ENCODE measurements around the gene MYH10. TPM values are rescaled to one million over a fixed set of nuclear protein-coding genes. Genes with fewer than 3 reads are reported as not detected.

The MYH10 gene
- total RNA-seq, 1 donor from 2014 or later = 83.3 TPM

DNA sequence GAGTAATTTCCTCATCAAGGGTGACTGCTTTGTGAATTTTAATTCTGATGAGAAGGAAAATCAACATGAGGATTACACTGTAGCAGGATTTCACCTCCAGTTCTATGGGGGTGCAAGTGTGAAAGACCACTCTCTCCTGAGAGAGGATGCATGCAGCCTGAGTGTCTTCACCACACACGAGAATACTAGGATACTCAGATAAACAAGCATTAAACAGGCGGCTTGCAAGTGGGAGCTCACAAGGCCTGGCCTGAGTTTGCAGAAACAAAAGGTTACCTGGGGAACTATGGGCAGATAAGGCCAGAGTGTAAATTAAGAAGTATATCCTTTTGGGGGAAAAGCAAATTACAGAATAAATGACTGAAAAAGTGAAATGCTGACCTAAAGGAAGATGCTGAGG, 46.6 kb downstream of the MYH10 start:
- TF ChIP-seq, protein P1, sequence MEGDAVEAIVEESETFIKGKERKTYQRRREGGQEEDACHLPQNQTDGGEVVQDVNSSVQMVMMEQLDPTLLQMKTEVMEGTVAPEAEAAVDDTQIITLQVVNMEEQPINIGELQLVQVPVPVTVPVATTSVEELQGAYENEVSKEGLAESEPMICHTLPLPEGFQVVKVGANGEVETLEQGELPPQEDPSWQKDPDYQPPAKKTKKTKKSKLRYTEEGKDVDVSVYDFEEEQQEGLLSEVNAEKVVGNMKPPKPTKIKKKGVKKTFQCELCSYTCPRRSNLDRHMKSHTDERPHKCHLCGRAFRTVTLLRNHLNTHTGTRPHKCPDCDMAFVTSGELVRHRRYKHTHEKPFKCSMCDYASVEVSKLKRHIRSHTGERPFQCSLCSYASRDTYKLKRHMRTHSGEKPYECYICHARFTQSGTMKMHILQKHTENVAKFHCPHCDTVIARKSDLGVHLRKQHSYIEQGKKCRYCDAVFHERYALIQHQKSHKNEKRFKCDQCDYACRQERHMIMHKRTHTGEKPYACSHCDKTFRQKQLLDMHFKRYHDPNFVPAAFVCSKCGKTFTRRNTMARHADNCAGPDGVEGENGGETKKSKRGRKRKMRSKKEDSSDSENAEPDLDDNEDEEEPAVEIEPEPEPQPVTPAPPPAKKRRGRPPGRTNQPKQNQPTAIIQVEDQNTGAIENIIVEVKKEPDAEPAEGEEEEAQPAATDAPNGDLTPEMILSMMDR (IDR thresholded peaks at IDR 0.05) = no peak
- intact Hi-C loops (cut with DNase I) = no loop called here

DNA sequence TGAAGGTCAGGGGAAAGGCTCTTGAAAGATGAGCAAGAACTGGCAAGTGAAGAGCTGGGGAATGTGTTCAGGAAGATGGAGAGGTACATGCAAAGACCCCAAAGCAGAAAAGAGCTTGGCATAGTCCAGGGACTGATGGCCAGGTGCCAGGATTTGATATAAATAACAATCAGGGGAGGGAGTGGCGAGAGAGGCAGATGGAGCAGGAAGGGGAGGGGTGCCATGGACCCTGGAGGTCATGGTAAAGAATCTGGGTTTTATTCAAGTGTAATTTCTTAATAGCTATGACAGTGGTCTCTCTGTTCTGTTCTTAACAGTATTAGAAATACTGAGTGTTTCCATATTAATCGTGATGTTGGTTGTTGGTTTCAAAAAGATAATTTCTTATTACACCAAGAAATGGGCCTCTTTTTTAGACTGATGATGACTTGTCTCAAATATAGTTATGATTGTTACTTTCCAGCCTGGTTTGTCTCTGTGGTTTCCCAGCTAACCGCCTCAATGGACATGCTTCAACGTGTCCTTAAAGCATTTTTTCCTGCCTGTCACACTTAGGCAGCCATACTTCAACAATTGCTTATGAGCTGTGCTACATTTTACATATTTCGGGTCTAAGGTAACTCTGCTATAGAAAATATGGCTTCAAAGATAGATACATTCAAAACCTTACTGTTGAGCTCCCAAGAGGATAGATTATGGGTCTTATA, 49.4 kb downstream of the MYH10 start:
- Histone ChIP-seq H3K4me3 (no peak overlapping the region), H3K27ac (no peak overlapping the region), H3K9me3 (no peaks in the 10 kb centered on the region), H3K36me3 (no peaks in the 10 kb centered on the region), H3K4me1 (no peaks in the 10 kb centered on the region), H3K27me3 (ENCODE audit: low read depth) (no peaks in the 10 kb centered on the region)
- ATAC-seq (no peak), DNase-seq (no peak)
- TF ChIP-seq, protein P1 (IDR thresholded peaks at IDR 0.05) = no peak
- intact Hi-C loops (cut with DNase I) = no loop called here

More for the DNA sequence above, 46.6 kb downstream of the MYH10 start:
- no peak for ATAC-seq
- Histone ChIP-seq H3K27ac (no peak overlapping the region), H3K36me3 (no peaks in the 10 kb centered on the region), H3K4me3 (no peak overlapping the region), H3K4me1 (no peaks in the 10 kb centered on the region), H3K9me3 (no peaks in the 10 kb centered on the region), H3K27me3 (ENCODE audit: low read depth) (no peaks in the 10 kb centered on the region)
- DNase-seq = no peak

DNA sequence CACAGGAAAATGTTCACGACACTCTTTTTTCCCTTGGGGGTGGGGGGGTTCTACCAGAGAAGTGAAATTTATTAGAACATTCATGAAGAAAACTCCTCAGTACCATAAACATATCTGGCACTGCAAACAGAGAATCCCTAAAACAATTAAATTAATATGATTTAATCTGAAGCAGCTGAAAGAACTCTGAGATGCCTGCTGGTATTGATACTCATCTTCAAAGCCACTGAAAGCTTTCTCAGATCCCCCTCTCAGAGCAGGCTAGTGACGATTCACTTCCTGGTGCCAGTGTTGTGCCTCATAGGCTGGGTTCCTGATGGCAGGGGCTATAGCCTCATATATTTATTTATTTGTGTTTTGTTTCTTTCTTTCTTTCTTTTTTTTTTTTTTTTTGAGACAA, 52.7 kb downstream of the MYH10 start:
- Histone ChIP-seq H3K27ac (no peak overlapping the region), H3K4me3 (no peak overlapping the region), H3K27me3 (ENCODE audit: low read depth) (no peaks in the 10 kb centered on the region), H3K9me3 (no peaks in the 10 kb centered on the region), H3K4me1 (no peaks in the 10 kb centered on the region), H3K36me3 (no peaks in the 10 kb centered on the region)
- TF ChIP-seq, protein P1 (IDR thresholded peaks at IDR 0.05) = no peak
- intact Hi-C loops (cut with DNase I) = no loop called here
- ATAC-seq = no peak
- no peak for DNase-seq

DNA sequence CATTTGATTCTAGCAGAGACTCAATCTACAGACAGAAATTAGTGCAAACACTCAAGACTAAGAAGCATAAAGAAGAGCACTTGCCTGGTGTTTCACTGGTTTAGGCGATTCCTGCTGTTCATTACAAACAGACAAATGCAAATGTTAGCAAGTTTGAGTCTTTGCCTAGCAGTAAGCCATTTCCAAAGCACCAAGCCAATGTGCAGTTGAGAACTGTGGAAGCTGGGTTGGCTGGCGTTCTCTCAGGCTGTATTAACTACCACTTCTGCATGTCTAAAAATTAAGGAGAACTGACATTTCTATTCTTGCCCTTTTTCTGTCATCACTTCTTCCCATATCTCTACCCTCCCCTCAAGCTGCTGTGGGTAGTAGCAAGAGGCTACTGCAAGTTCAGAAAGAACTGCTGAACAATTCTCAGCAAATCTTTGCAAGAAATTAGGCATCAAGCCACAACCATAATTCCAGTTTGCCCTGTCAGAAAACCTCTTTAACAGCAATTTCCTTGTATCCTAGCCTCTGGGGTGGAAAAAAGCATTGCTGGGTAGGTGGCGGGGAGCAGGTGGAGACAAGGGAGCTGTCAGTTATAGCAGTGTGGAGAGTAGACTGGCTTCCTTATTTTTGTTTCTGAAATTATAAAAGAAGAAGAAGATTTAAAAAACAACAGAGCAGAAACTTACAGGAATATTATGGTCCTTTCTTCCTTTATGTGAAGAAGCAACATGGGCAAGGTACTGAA, 53.8 kb downstream of the MYH10 start:
- Histone ChIP-seq H3K27me3 (ENCODE audit: low read depth) (no peaks in the 10 kb centered on the region), H3K36me3 (no peaks in the 10 kb centered on the region), H3K27ac (no peak overlapping the region), H3K4me3 (no peak overlapping the region), H3K9me3 (no peaks in the 10 kb centered on the region), H3K4me1 (no peaks in the 10 kb centered on the region)
- TF ChIP-seq, protein P1 (IDR thresholded peaks at IDR 0.05) = no peak
- ATAC-seq (no peak), DNase-seq (no peak)
- intact Hi-C loops (cut with DNase I) = no loop called here

DNA sequence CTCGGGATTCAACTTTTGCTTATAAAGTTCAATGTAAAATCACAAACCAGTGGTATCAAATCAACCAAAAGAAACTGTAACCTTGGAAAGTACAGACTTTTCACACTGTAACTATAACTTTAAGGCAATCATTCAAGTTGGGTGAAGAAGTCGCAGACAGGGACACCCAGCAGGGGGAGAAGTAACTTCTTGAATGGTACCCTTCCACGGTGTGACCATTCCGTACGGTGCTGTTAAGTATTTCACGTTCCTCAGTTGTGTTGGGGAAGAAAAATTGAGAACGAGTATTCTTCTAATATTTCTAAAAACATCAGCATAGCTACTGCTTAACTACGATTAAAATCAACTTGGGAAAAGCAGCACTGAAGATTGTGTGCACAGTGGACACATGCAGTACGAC, 55.8 kb downstream of the MYH10 start:
- no peak for DNase-seq
- no peaks in the 10 kb centered on the region for H3K9me3 ChIP-seq

More for the DNA sequence above, 55.8 kb downstream of the MYH10 start:
- Histone ChIP-seq H3K27me3 (ENCODE audit: low read depth) (no peaks in the 10 kb centered on the region), H3K36me3 (peaks cover 2% of the 10 kb centered on the region), H3K4me1 (no peaks in the 10 kb centered on the region), H3K27ac (no peak overlapping the region), H3K4me3 (no peak overlapping the region)
- intact Hi-C loops (cut with DNase I) = loop anchor here (5.0 kb wide), 1 partner anchor 173 kb away; no protein-coding TSS in a partner anchor
- ATAC-seq = no peak
- TF ChIP-seq, protein P1 (IDR thresholded peaks at IDR 0.05) = peak; percentile 25

All from lower lobe of right lung (tissue), 2 donors.